Nephron (organoid): ENCODE data around the gene IL17C.

ENCODE experiments used
- H3K27ac Mint-ChIP-seq, 3 experiments: 2 replicates each; pipeline ENCODE4 v1.8.0; 2020; ENCODE audit warnings: mixed read lengths in 3 of 3, mild to moderate bottlenecking in 2 of 3, moderate library complexity in 1 of 3
- H3K27me3 Mint-ChIP-seq: 2 replicates; pipeline ENCODE4 v1.8.0; 2021; ENCODE audit warnings: low read depth, mild to moderate bottlenecking, moderate library complexity, mixed read lengths
- H3K36me3 Mint-ChIP-seq: 2 replicates; pipeline ENCODE4 v1.8.0; 2020; ENCODE audit warnings: low read depth, mixed read lengths
- H3K4me1 Mint-ChIP-seq: 2 replicates; pipeline ENCODE4 v1.8.0; 2020; ENCODE audit warnings: mixed read lengths
- H3K4me3 Mint-ChIP-seq, 3 experiments: 2 replicates each; pipeline ENCODE4 v1.8.0; 2020; ENCODE audit warnings: mild to moderate bottlenecking in 3 of 3, mixed read lengths in 3 of 3, moderate library complexity in 2 of 3
- H3K9me3 Mint-ChIP-seq: 2 replicates; pipeline ENCODE4 v1.8.0; 2020; ENCODE audit warnings: mixed read lengths
- TF ChIP-seq, protein P1 (sequence below), 3 experiments: fragments of 200-600 bp; sonication (generic); IDR thresholded peaks; one replicate each; pipeline ENCODE4 v1.5.0; 2021; ENCODE audit warnings: antibody characterized with exemption in 3 of 3; ENCODE audit not compliant: unreplicated experiment in 3 of 3

Gene IL17C

DNA sequence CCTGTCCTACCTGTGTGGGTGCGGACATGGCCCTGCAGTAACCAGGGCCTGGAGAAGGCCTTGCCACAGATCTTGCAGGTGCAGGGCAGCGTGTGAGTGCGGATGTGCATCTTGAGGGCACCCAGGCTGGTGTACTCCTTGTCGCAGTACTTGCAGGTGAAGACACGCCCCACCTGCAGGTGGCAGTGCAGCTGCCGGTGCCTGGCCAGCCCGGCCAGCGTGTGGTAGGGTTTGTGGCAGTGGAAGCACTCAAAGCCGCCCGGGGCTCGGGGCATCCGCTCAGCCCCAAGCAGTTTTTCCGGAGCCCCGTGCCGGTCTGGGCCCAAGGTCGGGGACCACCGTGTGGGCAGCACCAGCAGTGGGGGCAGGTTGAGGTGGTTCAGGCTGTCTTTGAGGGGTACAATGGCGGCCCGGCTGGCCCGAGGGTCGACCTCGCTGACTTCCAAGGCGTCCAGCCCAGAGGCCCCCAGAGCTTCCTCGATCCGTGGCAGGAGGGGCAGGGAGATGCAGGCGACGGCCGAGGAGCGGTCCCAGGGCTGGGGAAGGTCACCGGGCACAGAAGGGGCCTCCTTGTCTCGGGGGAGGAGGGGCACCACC, 42.8 kb downstream of the IL17C start:
- no peak overlapping the region for H3K4me3 Mint-ChIP-seq
- no peaks in the 10 kb centered on the region for H3K9me3 Mint-ChIP-seq
- peaks cover 47% of the 10 kb centered on the region for H3K27me3 Mint-ChIP-seq
- H3K27ac Mint-ChIP-seq = no peak overlapping the region
- H3K4me1 Mint-ChIP-seq = no peaks in the 10 kb centered on the region
- TF ChIP-seq, protein P1, sequence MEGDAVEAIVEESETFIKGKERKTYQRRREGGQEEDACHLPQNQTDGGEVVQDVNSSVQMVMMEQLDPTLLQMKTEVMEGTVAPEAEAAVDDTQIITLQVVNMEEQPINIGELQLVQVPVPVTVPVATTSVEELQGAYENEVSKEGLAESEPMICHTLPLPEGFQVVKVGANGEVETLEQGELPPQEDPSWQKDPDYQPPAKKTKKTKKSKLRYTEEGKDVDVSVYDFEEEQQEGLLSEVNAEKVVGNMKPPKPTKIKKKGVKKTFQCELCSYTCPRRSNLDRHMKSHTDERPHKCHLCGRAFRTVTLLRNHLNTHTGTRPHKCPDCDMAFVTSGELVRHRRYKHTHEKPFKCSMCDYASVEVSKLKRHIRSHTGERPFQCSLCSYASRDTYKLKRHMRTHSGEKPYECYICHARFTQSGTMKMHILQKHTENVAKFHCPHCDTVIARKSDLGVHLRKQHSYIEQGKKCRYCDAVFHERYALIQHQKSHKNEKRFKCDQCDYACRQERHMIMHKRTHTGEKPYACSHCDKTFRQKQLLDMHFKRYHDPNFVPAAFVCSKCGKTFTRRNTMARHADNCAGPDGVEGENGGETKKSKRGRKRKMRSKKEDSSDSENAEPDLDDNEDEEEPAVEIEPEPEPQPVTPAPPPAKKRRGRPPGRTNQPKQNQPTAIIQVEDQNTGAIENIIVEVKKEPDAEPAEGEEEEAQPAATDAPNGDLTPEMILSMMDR (IDR thresholded peaks at IDR 0.05; ENCODE audit: unreplicated experiment in 3 of 3) = no peak
- no peaks in the 10 kb centered on the region for H3K36me3 Mint-ChIP-seq

DNA sequence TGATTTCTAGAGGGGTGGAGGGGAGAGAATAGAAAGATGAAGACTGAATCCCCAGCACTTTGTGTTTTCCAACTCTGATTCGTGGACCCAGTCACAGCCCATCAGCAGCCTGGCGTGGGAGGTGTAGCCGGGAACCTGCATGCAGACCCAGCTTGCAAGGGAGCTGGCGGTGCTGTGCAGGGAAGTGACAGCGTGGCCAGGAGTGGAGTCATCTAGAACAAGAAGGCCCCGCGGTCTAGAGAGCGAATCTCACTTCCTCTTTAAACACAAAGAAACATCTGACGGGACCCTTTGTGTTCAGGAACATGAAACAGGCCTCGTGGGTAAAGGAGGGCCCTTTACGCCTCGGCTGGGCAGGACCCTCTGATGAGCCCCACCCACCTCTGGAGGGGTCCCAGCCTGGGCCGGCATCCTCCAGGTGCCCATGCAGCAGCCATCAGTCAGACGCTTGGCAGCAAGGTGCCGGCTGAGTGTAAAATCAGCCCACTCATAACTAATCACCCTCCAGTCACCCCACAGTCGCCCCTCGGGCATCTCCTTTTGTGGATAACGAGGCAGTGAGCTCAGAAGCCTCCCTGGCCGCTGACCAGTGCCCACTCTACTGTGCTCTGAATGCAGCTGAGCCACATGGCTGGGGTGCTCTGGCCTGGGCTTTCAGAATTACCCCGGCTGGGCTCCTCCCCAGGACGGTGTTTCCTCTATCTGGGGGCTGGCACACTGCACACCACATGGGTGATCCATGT, 43.5 kb downstream of the IL17C start:
- no peak overlapping the region for H3K4me3 Mint-ChIP-seq
- TF ChIP-seq, protein P1 (IDR thresholded peaks at IDR 0.05; ENCODE audit: unreplicated experiment in 3 of 3) = no peak
- no peak overlapping the region for H3K27ac Mint-ChIP-seq

DNA sequence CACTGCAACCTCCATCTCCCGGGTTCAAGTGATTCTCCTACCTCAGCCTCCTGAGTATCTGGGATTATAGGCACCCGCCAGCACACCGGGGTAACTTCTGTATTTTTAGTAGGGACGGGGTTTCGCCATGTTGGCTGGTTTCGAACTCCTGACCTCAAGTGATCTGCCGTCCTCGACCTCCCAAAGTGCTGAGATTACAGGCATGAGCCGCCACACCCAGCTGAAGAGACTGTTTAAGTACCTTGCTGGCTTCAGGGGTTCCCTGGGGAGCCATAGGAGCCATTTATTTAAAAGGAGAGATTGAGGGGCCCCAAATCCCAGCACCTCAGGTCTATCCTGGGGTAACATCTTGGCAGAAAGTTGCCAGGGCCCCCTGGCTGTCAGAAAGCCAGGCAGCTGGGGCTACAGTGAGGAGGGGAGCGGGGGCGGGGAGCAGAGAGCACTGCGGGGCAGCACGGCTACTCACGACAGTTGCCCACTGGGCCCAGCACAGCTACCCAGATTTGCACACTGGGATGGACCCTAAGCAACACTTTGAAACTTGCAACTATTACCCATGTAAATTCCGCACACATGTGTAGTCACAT, 46.3 kb downstream of the IL17C start:
- Mint-ChIP-seq H3K4me1 (no peaks in the 10 kb centered on the region), H3K36me3 (no peaks in the 10 kb centered on the region), H3K27me3 (peaks cover 79% of the 10 kb centered on the region), H3K4me3 (no peak overlapping the region), H3K27ac (no peak overlapping the region), H3K9me3 (no peaks in the 10 kb centered on the region)
- TF ChIP-seq, protein P1 (IDR thresholded peaks at IDR 0.05; ENCODE audit: unreplicated experiment in 3 of 3) = no peak

More for the DNA sequence above, 43.5 kb downstream of the IL17C start:
- H3K4me1 Mint-ChIP-seq = no peaks in the 10 kb centered on the region
- H3K36me3 Mint-ChIP-seq = no peaks in the 10 kb centered on the region
- H3K27me3 Mint-ChIP-seq = peaks cover 52% of the 10 kb centered on the region
- no peaks in the 10 kb centered on the region for H3K9me3 Mint-ChIP-seq

DNA sequence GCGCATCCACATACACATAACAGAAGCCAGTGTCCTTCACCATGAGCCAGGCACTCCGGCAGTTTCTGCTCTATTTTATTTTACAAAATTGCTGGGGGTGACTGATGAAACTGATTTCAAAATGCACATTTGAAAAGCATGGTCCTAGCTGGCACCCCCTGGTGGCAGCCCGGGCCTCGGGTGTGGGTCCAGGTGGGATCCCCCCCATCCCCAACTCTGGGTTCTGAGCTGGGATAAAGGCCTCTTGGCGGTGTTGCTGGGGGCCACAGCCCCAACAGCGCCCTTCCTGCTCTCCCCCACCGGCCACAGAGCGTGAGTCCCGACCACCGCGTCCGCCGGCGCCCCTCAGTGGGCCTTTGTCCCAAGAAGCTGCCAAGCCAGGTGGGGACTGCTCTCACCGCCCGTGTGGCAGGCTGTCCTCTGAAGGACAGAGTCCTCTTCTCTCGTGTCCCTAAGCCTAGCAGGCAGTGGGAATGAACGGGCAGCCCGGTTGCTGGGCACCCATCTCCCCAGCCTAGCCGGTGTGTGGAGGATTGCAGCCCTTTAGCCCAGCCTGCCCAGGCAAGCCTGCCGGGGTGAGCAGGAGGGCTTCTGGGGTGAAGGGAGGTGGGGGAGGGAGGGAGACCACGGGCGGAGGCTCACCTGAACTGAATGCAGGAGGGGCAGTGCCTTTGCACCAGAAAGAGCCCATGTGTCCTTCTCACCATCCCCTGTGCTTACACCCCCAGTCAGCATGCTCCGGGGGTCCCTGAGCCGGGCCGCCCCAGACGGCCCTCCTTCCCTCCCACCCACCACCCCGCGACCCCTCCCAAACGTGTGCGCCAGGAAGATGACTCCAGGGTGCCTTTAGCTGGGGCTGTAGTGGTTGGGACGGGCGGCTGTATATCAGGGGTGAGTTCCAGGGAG, 47.0 kb downstream of the IL17C start:
- H3K27me3 Mint-ChIP-seq = peaks cover 81% of the 10 kb centered on the region
- no peaks in the 10 kb centered on the region for H3K4me1 Mint-ChIP-seq
- H3K9me3 Mint-ChIP-seq = no peaks in the 10 kb centered on the region
- no peak overlapping the region for H3K27ac Mint-ChIP-seq
- H3K36me3 Mint-ChIP-seq = no peaks in the 10 kb centered on the region
- TF ChIP-seq, protein P1 (IDR thresholded peaks at IDR 0.05; ENCODE audit: unreplicated experiment in 3 of 3) = peak; percentile 35 to 53 (median 37)
- H3K4me3 Mint-ChIP-seq = peak overlapping the region in 2 of 3 experiments; percentile 21 to 70

DNA sequence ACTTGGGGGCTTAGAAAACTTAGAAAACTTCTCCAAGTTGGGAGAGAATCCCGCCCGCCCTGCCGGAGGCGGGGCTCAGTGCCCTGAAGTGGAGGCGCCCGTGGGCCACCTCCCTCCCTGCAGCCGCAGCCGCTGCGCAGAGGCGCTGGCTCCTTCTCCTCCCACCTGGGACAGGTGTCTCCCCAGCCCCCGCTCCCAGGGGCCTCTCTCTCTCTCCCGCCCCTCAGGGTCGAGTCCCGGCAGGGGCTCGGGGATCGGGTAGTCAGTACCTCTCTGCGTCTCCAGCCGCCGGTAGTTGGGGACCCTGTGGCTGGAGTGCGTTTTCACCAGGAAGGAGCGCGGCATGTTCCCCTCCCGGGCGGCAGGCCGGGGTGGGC, 47.7 kb downstream of the IL17C start:
- Mint-ChIP-seq H3K9me3 (no peaks in the 10 kb centered on the region), H3K27me3 (peaks cover 87% of the 10 kb centered on the region), H3K4me3 (peak overlapping the region in 2 of 3 experiments; percentile 56 to 70), H3K4me1 (no peaks in the 10 kb centered on the region), H3K27ac (no peak overlapping the region), H3K36me3 (no peaks in the 10 kb centered on the region)
- TF ChIP-seq, protein P1 (IDR thresholded peaks at IDR 0.05; ENCODE audit: unreplicated experiment in 3 of 3) = no peak
